ENCODE measurements around the gene ZBTB21. TPM values are rescaled to one million over a fixed set of nuclear protein-coding genes. Genes with fewer than 3 reads are reported as not detected.

ZBTB21 gene
- polyA plus RNA-seq, 1 experiment: 13.4 TPM

GRCh38 chr21:41991659-41992058, 18.5 kb downstream of the ZBTB21 start:
- H3K27ac ChIP-seq (ENCODE audit: low read depth, low read length): no peak overlapping the region
- H3K4me3 ChIP-seq (ENCODE audit: low read depth, low read length): no peak overlapping the region
- H3K9me3 ChIP-seq (ENCODE audit: control insufficient read depth, insufficient read depth, low read length): peaks cover 10% of the 10 kb centered on the region
- H3K27me3 ChIP-seq (ENCODE audit: control insufficient read depth, insufficient read depth, low read length): no peaks in the 10 kb centered on the region
- TF ChIP-seq CTCF (IDR thresholded peaks at IDR 0.05; ENCODE audit: low read depth, low read length): no peak
- DNase-seq (ENCODE audit: low read depth, low spot score): no peak
- POLR2A ChIA-PET: no interaction called here
- CTCF ChIA-PET: interaction anchor here (0.5 kb wide), 1 partner anchor 175 kb away, joined by 3 read pairs; no protein-coding TSS in a partner anchor

GRCh38 chr21:41989698-41990097, 20.5 kb downstream of the ZBTB21 start:
- ChIA-PET POLR2A (no interaction called here), CTCF (no interaction called here)
- no peak overlapping the region for H3K27ac ChIP-seq (ENCODE audit: low read depth, low read length)
- H3K27me3 ChIP-seq (ENCODE audit: control insufficient read depth, insufficient read depth, low read length): no peaks in the 10 kb centered on the region
- no peak for DNase-seq (ENCODE audit: low read depth, low spot score)
- TF ChIP-seq CTCF (IDR thresholded peaks at IDR 0.05; ENCODE audit: low read depth, low read length): no peak
- H3K9me3 ChIP-seq (ENCODE audit: control insufficient read depth, insufficient read depth, low read length): no peaks in the 10 kb centered on the region
- H3K4me3 ChIP-seq (ENCODE audit: low read depth, low read length): no peak overlapping the region

- no peak for TF ChIP-seq CTCF (IDR thresholded peaks at IDR 0.05; ENCODE audit: low read depth, low read length)
- no peak overlapping the region for H3K27ac ChIP-seq (ENCODE audit: low read depth, low read length)
- H3K27me3 ChIP-seq (ENCODE audit: control insufficient read depth, insufficient read depth, low read length): no peaks in the 10 kb centered on the region
- DNase-seq (ENCODE audit: low read depth, low spot score): no peak
- ChIA-PET CTCF (interaction anchor here (1.3 kb wide), 1 partner anchor 30 kb away, joined by 3 read pairs; no protein-coding TSS in a partner anchor), POLR2A (no interaction called here)
- H3K4me3 ChIP-seq (ENCODE audit: low read depth, low read length): no peak overlapping the region
- no peaks in the 10 kb centered on the region for H3K9me3 ChIP-seq (ENCODE audit: control insufficient read depth, insufficient read depth, low read length)
These were observed 22.9 kb downstream of the ZBTB21 start for GRCh38 chr21:41987310-41987709.

GRCh38 chr21:41985662-41986416, 24.3 kb downstream of the ZBTB21 start:
- Histone ChIP-seq H3K27ac (ENCODE audit: low read depth, low read length) (no peak overlapping the region), H3K9me3 (ENCODE audit: control insufficient read depth, insufficient read depth, low read length) (no peaks in the 10 kb centered on the region), H3K4me3 (ENCODE audit: low read depth, low read length) (no peak overlapping the region), H3K27me3 (ENCODE audit: control insufficient read depth, insufficient read depth, low read length) (no peaks in the 10 kb centered on the region)
- DNase-seq (ENCODE audit: low read depth, low spot score): no peak
- CTCF ChIA-PET: interaction anchor here (1.3 kb wide), 1 partner anchor 28 kb away, joined by 3 read pairs; no protein-coding TSS in a partner anchor
- TF ChIP-seq CTCF (IDR thresholded peaks at IDR 0.05; ENCODE audit: low read depth, low read length): no peak
- POLR2A ChIA-PET: no interaction called here

GRCh38 chr21:41983229-41983628, 26.9 kb downstream of the ZBTB21 start:
- CTCF ChIA-PET: interaction anchor here (1.0 kb wide), 1 partner anchor 134 kb away, joined by 3 read pairs; no protein-coding TSS in a partner anchor
- TF ChIP-seq CTCF (IDR thresholded peaks at IDR 0.05; ENCODE audit: low read depth, low read length): no peak
- H3K4me3 ChIP-seq (ENCODE audit: low read depth, low read length): no peak overlapping the region
- no peak overlapping the region for H3K27ac ChIP-seq (ENCODE audit: low read depth, low read length)
- no peaks in the 10 kb centered on the region for H3K27me3 ChIP-seq (ENCODE audit: control insufficient read depth, insufficient read depth, low read length)
- H3K9me3 ChIP-seq (ENCODE audit: control insufficient read depth, insufficient read depth, low read length): peaks cover 6% of the 10 kb centered on the region; the same call in 1 of the 2 replicates
- POLR2A ChIA-PET: interaction anchor here (0.6 kb wide), 1 partner anchor 62 kb away, joined by 5 read pairs; no protein-coding TSS in a partner anchor
- no peak for DNase-seq (ENCODE audit: low read depth, low spot score)
